HCT116 (cell line): ENCODE results near the gene PTPN23. TPM values are rescaled to one million over a fixed set of nuclear protein-coding genes. Genes with fewer than 3 reads are reported as not detected.

Source experiments
- ATAC-seq: fragments of 200-7000 bp; cut with Tn5 transposase; 2 replicates; pipeline ENCODE4 v1.9.1; 2020; ENCODE audit warnings: mild to moderate bottlenecking, moderate library complexity
- BruUV-seq: library from RNA; stranded (reverse); fragments of 400-500 nt; replicated peaks from 2 replicates; lab custom pipeline; 2021; lab: Mats Ljungman, UMichigan
- CTCF ChIA-PET: fragments of 300-600 bp; sonication (Branson Sonifier 250); formaldehyde crosslinking; loops from one replicate; lab custom pipeline; 2021; ENCODE audit warnings: antibody characterized with exemption; lab: Charles Lee
- POLR2A ChIA-PET: fragments of 300-600, 350-600 bp; sonication (Branson Sonifier 250); formaldehyde crosslinking; loops from one replicate; lab custom pipeline; 2021; ENCODE audit warnings: antibody characterized with exemption; lab: Charles Lee
- RAD21 ChIA-PET, 2 experiments: fragments of 300-600 bp; sonication (Branson Sonifier 250); formaldehyde crosslinking; loops; one replicate each; lab custom pipeline; 2023; ENCODE audit warnings: low total read pairs in 2 of 2; ENCODE audit not compliant: uncharacterized antibody in 2 of 2, unreplicated experiment in 2 of 2, low non-redundant PET in 1 of 2; lab: Charles Lee
- DNase-seq: peaks from one replicate; pipeline ENCODE4 v3.0.0-alpha.2; 2010; ENCODE audit warnings: low read depth, low spot score
- H2AFZ ChIP-seq: fragments of 200-600 bp; shearing (Covaris generic), sonication (generic); 2 replicates; pipeline ENCODE4 v1.6.1; 2017; ENCODE audit warnings: low read depth, mixed run types, mixed read lengths, antibody characterized with exemption, low read length; ENCODE audit not compliant: poor library complexity, severe bottlenecking
- H3K27ac ChIP-seq: 2 replicates; pipeline ENCODE4 v1.5.1; 2012; ENCODE audit warnings: low read depth, low read length
- H3K27me3 ChIP-seq: fragments of 200-600 bp; sonication (generic); 2 replicates; pipeline ENCODE4 v1.6.1; 2016; ENCODE audit warnings: mixed run types, low read length, mixed read lengths; ENCODE audit not compliant: insufficient read depth
- H3K36me3 ChIP-seq, 2 experiments: fragments of 200-500 bp in 1 of 2; fragments of 200-600 bp in 1 of 2; sonication (Bioruptor generic) in 1 of 2; sonication (generic) in 1 of 2; 2 replicates each; pipeline versions ENCODE4 v1.5.1 to v1.6.1; 2014 to 2016; ENCODE audit warnings: low read length in 2 of 2, inconsistent platforms in 1 of 2, mixed read lengths in 1 of 2, mixed run types in 1 of 2; ENCODE audit not compliant: insufficient read depth in 2 of 2, control insufficient read depth in 1 of 2
- H3K4me1 ChIP-seq, 2 experiments: fragments of 200-600 bp in 1 of 2; sonication (generic) in 1 of 2; 2 replicates each; pipeline versions ENCODE4 v1.5.1 to v1.6.1; 2012 to 2017; ENCODE audit warnings: low read length in 2 of 2, inconsistent platforms in 1 of 2, mild to moderate bottlenecking in 1 of 2, mixed read lengths in 1 of 2, mixed run types in 1 of 2, moderate library complexity in 1 of 2; ENCODE audit not compliant: insufficient read depth in 2 of 2, control insufficient read depth in 1 of 2
- H3K4me2 ChIP-seq: fragments of 200-600 bp; sonication (generic); 2 replicates; pipeline ENCODE4 v1.6.1; 2017; ENCODE audit warnings: mixed run types, low read length, mixed read lengths
- H3K4me3 ChIP-seq, 2 experiments: fragments of 200-600 bp in 1 of 2; sonication (generic) in 1 of 2; replicated peaks in 1 of 2; 2 replicates each; pipeline ENCODE4 v1.5.1; 2011 to 2016; ENCODE audit warnings: low read length in 2 of 2, control low read depth in 1 of 2, low read depth in 1 of 2, mild to moderate bottlenecking in 1 of 2, mixed read lengths in 1 of 2, mixed run types in 1 of 2
- H3K79me2 ChIP-seq: fragments of 200-600 bp; sonication (generic); 2 replicates; pipeline ENCODE4 v1.6.1; 2017; ENCODE audit warnings: mild to moderate bottlenecking, mixed run types, low read length, moderate library complexity, mixed read lengths; ENCODE audit not compliant: insufficient read depth
- H3K9ac ChIP-seq: fragments of 200-600 bp; sonication (generic); 2 replicates; pipeline ENCODE4 v1.6.1; 2016; ENCODE audit warnings: low read length, mixed read lengths
- H3K9me2 ChIP-seq: fragments of 200-600 bp; sonication (generic), shearing (Covaris generic); 2 replicates; pipeline ENCODE4 v1.6.1; 2017; ENCODE audit warnings: mixed run types, mild to moderate bottlenecking, moderate library complexity; ENCODE audit not compliant: insufficient read depth
- H3K9me3 ChIP-seq, 2 experiments: fragments of 200-500 bp in 1 of 2; fragments of 200-600 bp in 1 of 2; sonication (Bioruptor generic) in 1 of 2; sonication (generic) in 1 of 2; 2 replicates each; pipeline ENCODE4 v1.6.1; 2014 to 2017; ENCODE audit warnings: low read length in 2 of 2, mixed read lengths in 2 of 2, inconsistent platforms in 1 of 2, low read depth in 1 of 2, mild to moderate bottlenecking in 1 of 2, mixed run types in 1 of 2, moderate library complexity in 1 of 2; ENCODE audit not compliant: control insufficient read depth in 1 of 2, insufficient read depth in 1 of 2
- H4K20me1 ChIP-seq: fragments of 200-600 bp; sonication (generic), shearing (Covaris generic); 2 replicates; pipeline ENCODE4 v1.6.1; 2017; ENCODE audit warnings: mixed run types, mild to moderate bottlenecking, moderate library complexity; ENCODE audit not compliant: insufficient read depth
- ATF3 ChIP-seq: IDR thresholded peaks from 2 replicates; pipeline ENCODE4 v1.6.1; 2012
- CBX3 ChIP-seq: IDR thresholded peaks from 2 replicates; pipeline ENCODE4 v1.6.1; 2012; ENCODE audit warnings: low read depth
- CEBPB ChIP-seq: IDR thresholded peaks from 2 replicates; pipeline ENCODE4 v1.6.1; 2012; ENCODE audit warnings: low read depth
- CTCF ChIP-seq, 3 experiments: fragments of 200-600 bp in 1 of 3; sonication (generic) in 1 of 3; IDR thresholded peaks in 2 of 3; conservative IDR thresholded peaks in 1 of 3; 2 replicates each; pipeline ENCODE4 v1.5.1; 2012 to 2017; ENCODE audit warnings: low read depth in 2 of 3, low read length in 2 of 3, antibody characterized with exemption in 1 of 3, borderline replicate concordance in 1 of 3, control low read depth in 1 of 3, mild to moderate bottlenecking in 1 of 3, mixed read lengths in 1 of 3, mixed run types in 1 of 3, moderate library complexity in 1 of 3; ENCODE audit not compliant: insufficient read depth in 1 of 3
- ELF1 ChIP-seq: IDR thresholded peaks from 2 replicates; pipeline ENCODE4 v1.6.1; 2012; ENCODE audit warnings: low read depth, borderline replicate concordance
- EZH2 ChIP-seq: fragments of 200-600 bp; sonication (generic); IDR thresholded peaks from 2 replicates; pipeline ENCODE4 v1.6.1; 2017; ENCODE audit warnings: antibody characterized with exemption, mixed run types
- JUND ChIP-seq: IDR thresholded peaks from 2 replicates; pipeline ENCODE4 v1.6.1; 2012
- POLR2A ChIP-seq: IDR thresholded peaks from 2 replicates; pipeline ENCODE4 v1.7.0; 2011; ENCODE audit warnings: borderline replicate concordance; ENCODE audit not compliant: insufficient read depth, insufficient read length; ENCODE audit errors: extremely low read depth
- RAD21 ChIP-seq: IDR thresholded peaks from 2 replicates; pipeline ENCODE4 v1.6.1; 2012; ENCODE audit warnings: low read depth, mild to moderate bottlenecking
- SIN3A ChIP-seq: IDR thresholded peaks from 2 replicates; pipeline ENCODE4 v1.6.1; 2012; ENCODE audit warnings: low read depth
- SRF ChIP-seq: IDR thresholded peaks from 2 replicates; pipeline ENCODE4 v1.6.1; 2012; ENCODE audit warnings: low read depth
- TCF7L2 ChIP-seq: IDR thresholded peaks from 2 replicates; pipeline ENCODE4 v1.7.0; 2011; ENCODE audit warnings: borderline replicate concordance, inconsistent platforms; ENCODE audit not compliant: insufficient read depth, insufficient read length; ENCODE audit errors: extremely low read depth
- YY1 ChIP-seq: IDR thresholded peaks from 2 replicates; pipeline ENCODE4 v1.6.1; 2011; ENCODE audit warnings: low read length, low read depth, moderate library complexity, mild to moderate bottlenecking; ENCODE audit not compliant: insufficient replicate concordance; ENCODE audit errors: extremely low read depth
- ZNF274 ChIP-seq: fragments of 200-500 bp; sonication (Bioruptor generic); IDR thresholded peaks from 2 replicates; pipeline ENCODE4 v1.6.1; 2014; ENCODE audit warnings: mild to moderate bottlenecking, low read depth, low read length, inconsistent platforms
- intact Hi-C: fragments of 100-400 bp; cut with micrococcal nuclease; formaldehyde crosslinking; loops from 2 replicates; pipeline ENCODE4 v1.10.0; 2022
- total RNA-seq: library from RNA; stranded (reverse); gene quantifications from one replicate; pipeline ENCODE4 v1.2.1, GENCODE V29; 2021; ENCODE audit not compliant: unreplicated experiment

PTPN23 gene
- total RNA-seq, 1 experiment from 2014 or later = 56.5 TPM

GRCh38 chr3:47433796-47434195 lies 53.0 kb downstream of the PTPN23 start:
- Histone ChIP-seq H3K9me2 (no peaks in the 10 kb centered on the region), H2AFZ (no peak overlapping the region), H3K36me3 (peaks cover 7 to 12% of the 10 kb centered on the region in 2 experiments; a peak in 2 of 4 replicates), H3K79me2 (peaks cover 7% of the 10 kb centered on the region; the same call in 1 of the 2 replicates), H3K4me2 (no peak overlapping the region), H3K4me1 (peaks cover 7 to 8% of the 10 kb centered on the region in 2 experiments; a peak in 2 of 4 replicates), H3K4me3 (no peak overlapping the region), H3K27me3 (no peaks in the 10 kb centered on the region), H3K9ac (no peak overlapping the region), H3K27ac (no peak overlapping the region), H4K20me1 (peaks cover 5% of the 10 kb centered on the region; the same call in 1 of the 2 replicates), H3K9me3 (no peaks in the 10 kb centered on the region)
- no peak for ATAC-seq
- no peak for TF ChIP-seq CTCF (IDR thresholded peaks at IDR 0.05 in 2 of 3, conservative IDR thresholded peaks at IDR 0.05 in 1 of 3; ENCODE audit: borderline replicate concordance in 1 of 3, insufficient read depth in 1 of 3, low read depth in 2 of 3, low read length in 2 of 3)
- no peak for TF ChIP-seq RAD21
- TF ChIP-seq CEBPB = no peak
- TF ChIP-seq EZH2 = no peak
- no peak for TF ChIP-seq SRF
- TF ChIP-seq ELF1 = no peak
- no peak for TF ChIP-seq ZNF274
- no peak for TF ChIP-seq TCF7L2
- no peak for TF ChIP-seq ATF3
- no peak for TF ChIP-seq YY1
- no peak for TF ChIP-seq SIN3A
- no peak for TF ChIP-seq CBX3
- TF ChIP-seq POLR2A = no peak
- no peak for TF ChIP-seq JUND
- DNase-seq = no peak
- RAD21 ChIA-PET = no interaction called here
- CTCF ChIA-PET = no interaction called here
- no TSS peak for BruUV-seq
- POLR2A ChIA-PET = no interaction called here
- intact Hi-C loops = no loop called here
